ENCODE measurements around the gene DNPEP.

DNPEP gene

DNA sequence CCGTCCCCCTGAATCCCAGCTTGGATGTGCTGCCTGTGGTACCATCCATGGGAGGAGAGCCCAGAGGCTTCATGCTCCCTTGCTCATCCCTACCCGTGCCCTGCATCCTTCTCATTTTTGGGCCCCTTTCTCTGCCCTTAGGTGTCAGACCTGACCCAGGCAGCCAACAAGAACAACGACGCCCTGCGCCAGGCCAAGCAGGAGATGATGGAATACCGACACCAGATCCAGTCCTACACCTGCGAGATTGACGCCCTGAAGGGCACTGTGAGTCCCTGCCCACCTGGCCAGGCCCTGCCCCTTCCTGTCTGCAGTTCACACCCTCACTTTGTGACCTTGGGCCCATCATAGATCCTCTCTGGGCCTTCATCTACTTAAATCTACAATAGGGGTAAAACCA lies 33.0 kb upstream of the DNPEP start:
- H3K4me3 ChIP-seq (IDR thresholded peaks at IDR 0.05; ENCODE audit: insufficient read depth, low read depth, low read length): no peak overlapping the region
- H3K27me3 ChIP-seq (ENCODE audit: insufficient read depth, low read depth): no peaks in the 10 kb centered on the region; the same call in 1 of the 2 replicates
- H3K27ac ChIP-seq: no peak overlapping the region
- H2AFZ ChIP-seq (ENCODE audit: low read depth): no peak overlapping the region
- H3K4me2 ChIP-seq: no peak overlapping the region
- H3K79me2 ChIP-seq (ENCODE audit: insufficient read depth, low read depth): no peaks in the 10 kb centered on the region
- no peaks in the 10 kb centered on the region for H3K4me1 ChIP-seq (ENCODE audit: low read depth, poor library complexity, severe bottlenecking)
- no peak overlapping the region for H3K9ac ChIP-seq
- H4K20me1 ChIP-seq (ENCODE audit: insufficient read depth): no peaks in the 10 kb centered on the region
- TF ChIP-seq, protein P1, sequence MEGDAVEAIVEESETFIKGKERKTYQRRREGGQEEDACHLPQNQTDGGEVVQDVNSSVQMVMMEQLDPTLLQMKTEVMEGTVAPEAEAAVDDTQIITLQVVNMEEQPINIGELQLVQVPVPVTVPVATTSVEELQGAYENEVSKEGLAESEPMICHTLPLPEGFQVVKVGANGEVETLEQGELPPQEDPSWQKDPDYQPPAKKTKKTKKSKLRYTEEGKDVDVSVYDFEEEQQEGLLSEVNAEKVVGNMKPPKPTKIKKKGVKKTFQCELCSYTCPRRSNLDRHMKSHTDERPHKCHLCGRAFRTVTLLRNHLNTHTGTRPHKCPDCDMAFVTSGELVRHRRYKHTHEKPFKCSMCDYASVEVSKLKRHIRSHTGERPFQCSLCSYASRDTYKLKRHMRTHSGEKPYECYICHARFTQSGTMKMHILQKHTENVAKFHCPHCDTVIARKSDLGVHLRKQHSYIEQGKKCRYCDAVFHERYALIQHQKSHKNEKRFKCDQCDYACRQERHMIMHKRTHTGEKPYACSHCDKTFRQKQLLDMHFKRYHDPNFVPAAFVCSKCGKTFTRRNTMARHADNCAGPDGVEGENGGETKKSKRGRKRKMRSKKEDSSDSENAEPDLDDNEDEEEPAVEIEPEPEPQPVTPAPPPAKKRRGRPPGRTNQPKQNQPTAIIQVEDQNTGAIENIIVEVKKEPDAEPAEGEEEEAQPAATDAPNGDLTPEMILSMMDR (conservative IDR thresholded peaks at IDR 0.05; ENCODE audit: low read depth, low read length): no peak
- no peaks in the 10 kb centered on the region for H3K36me3 ChIP-seq (ENCODE audit: insufficient read depth)

DNA sequence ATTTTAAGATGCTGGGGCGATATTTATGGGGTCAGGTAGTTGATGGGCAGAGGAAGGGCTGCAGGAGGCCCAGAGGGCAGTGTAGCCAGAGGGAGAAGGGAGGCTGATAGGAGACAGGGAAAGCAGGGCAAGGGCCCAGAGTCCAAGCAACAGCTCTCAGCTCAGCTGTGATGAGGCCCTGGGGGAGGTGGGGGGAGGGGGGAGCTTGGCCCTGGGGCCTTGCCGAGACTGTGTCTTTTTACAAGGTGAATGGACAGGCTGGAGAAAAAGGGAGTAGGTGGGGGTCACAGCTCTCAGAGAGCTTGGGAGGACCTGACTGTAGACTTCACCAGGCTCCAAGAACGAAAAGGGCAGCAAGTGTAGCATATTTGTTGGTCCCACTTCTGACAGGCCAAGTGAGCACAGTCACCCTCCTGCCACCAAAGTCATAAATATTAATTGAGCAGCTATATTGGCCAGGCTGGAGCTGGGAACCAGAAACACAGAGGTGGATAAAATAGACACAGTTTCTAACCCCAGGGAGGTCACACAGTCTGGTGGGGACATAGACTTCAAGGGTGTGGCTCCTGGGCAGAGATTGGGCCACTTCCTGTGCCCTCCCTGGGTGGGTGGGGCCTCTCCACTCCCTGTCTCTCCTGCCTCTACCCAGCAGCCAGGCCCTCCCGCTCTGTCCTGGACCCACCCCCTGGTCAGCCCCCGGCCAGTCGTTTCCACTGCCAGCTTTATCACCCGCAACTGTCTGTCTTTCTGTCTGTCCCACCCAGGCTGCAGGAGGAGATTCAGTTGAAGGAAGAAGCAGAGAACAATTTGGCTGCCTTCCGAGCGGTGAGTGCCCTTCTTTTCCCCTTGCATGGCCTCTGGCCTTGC lies 31.9 kb upstream of the DNPEP start:
- Histone ChIP-seq H3K27ac (no peak overlapping the region), H3K36me3 (ENCODE audit: insufficient read depth) (no peaks in the 10 kb centered on the region), H4K20me1 (ENCODE audit: insufficient read depth) (no peaks in the 10 kb centered on the region), H3K27me3 (ENCODE audit: insufficient read depth, low read depth) (no peaks in the 10 kb centered on the region), H3K79me2 (ENCODE audit: insufficient read depth, low read depth) (no peaks in the 10 kb centered on the region), H3K4me1 (ENCODE audit: low read depth, poor library complexity, severe bottlenecking) (no peaks in the 10 kb centered on the region), H3K4me2 (no peak overlapping the region), H2AFZ (ENCODE audit: low read depth) (no peak overlapping the region), H3K9ac (no peak overlapping the region), H3K4me3 (IDR thresholded peaks at IDR 0.05; ENCODE audit: insufficient read depth, low read depth, low read length) (no peak overlapping the region)
- TF ChIP-seq, protein P1 (conservative IDR thresholded peaks at IDR 0.05; ENCODE audit: low read depth, low read length): no peak

DNA sequence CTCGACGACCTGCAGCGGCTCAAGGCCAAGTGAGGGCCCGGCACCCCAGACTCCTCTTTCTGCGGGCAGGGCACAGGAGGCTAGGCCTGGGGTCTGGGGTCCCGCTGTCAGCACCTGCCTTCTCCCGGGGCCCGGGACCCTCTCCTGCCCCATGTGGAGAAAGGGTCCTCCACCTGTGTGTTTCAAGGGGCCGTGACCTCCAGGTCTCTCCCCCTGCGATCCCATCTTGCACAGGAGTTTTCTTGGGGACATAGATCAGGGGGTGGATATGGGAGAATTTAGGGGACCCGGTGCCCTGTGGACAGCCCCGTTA lies 31.3 kb upstream of the DNPEP start:
- H3K36me3 ChIP-seq (ENCODE audit: insufficient read depth): no peaks in the 10 kb centered on the region
- H3K4me1 ChIP-seq (ENCODE audit: low read depth, poor library complexity, severe bottlenecking): no peaks in the 10 kb centered on the region
- H4K20me1 ChIP-seq (ENCODE audit: insufficient read depth): no peaks in the 10 kb centered on the region
- H3K4me3 ChIP-seq (IDR thresholded peaks at IDR 0.05; ENCODE audit: insufficient read depth, low read depth, low read length): no peak overlapping the region
- no peaks in the 10 kb centered on the region for H3K27me3 ChIP-seq (ENCODE audit: insufficient read depth, low read depth)
- TF ChIP-seq, protein P1 (conservative IDR thresholded peaks at IDR 0.05; ENCODE audit: low read depth, low read length): no peak
- no peak overlapping the region for H3K4me2 ChIP-seq
- no peak overlapping the region for H3K27ac ChIP-seq
- H2AFZ ChIP-seq (ENCODE audit: low read depth): no peak overlapping the region
- H3K79me2 ChIP-seq (ENCODE audit: insufficient read depth, low read depth): no peaks in the 10 kb centered on the region
- H3K9ac ChIP-seq: no peak overlapping the region

DNA sequence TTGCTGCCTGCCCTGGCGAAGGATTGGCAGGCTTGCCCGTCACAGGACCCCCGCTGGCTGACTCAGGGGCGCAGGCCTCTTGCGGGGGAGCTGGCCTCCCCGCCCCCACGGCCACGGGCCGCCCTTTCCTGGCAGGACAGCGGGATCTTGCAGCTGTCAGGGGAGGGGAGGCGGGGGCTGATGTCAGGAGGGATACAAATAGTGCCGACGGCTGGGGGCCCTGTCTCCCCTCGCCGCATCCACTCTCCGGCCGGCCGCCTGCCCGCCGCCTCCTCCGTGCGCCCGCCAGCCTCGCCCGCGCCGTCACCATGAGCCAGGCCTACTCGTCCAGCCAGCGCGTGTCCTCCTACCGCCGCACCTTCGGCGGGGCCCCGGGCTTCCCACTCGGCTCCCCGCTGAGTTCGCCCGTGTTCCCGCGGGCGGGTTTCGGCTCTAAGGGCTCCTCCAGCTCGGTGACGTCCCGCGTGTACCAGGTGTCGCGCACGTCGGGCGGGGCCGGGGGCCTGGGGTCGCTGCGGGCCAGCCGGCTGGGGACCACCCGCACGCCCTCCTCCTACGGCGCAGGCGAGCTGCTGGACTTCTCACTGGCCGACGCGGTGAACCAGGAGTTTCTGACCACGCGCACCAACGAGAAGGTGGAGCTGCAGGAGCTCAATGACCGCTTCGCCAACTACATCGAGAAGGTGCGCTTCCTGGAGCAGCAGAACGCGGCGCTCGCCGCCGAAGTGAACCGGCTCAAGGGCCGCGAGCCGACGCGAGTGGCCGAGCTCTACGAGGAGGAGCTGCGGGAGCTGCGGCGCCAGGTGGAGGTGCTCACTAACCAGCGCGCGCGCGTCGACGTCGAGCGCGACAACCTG lies 30.7 kb upstream of the DNPEP start, which contains the start of gene DES:
Gene DES, plus strand, starts transcription at position 223 of the 857 bp plus-strand sequence. Its CDS starts 86 bp downstream, at position 309.
- Histone ChIP-seq H3K9ac (no peak within 1 kb of the TSS), H3K27ac (no peak within 1 kb of the TSS), H3K27me3 (ENCODE audit: insufficient read depth, low read depth) (no peaks in the 10 kb centered on the region), H3K4me3 (IDR thresholded peaks at IDR 0.05; ENCODE audit: insufficient read depth, low read depth, low read length) (no peak within 1 kb of the TSS), H2AFZ (ENCODE audit: low read depth) (no peak within 1 kb of the TSS), H3K4me2 (no peak within 1 kb of the TSS), H3K79me2 (ENCODE audit: insufficient read depth, low read depth) (no peaks in the 10 kb centered on the region), H3K4me1 (ENCODE audit: low read depth, poor library complexity, severe bottlenecking) (no peaks in the 10 kb centered on the region), H3K36me3 (ENCODE audit: insufficient read depth) (no peaks in the 10 kb centered on the region), H4K20me1 (ENCODE audit: insufficient read depth) (no peaks in the 10 kb centered on the region)
- TF ChIP-seq, protein P1 (conservative IDR thresholded peaks at IDR 0.05; ENCODE audit: low read depth, low read length): no peak

Data from KMS-11 (cell line).